GM23338 (cell line): ENCODE measurements around the gene PAX5. TPM values are rescaled to one million over a fixed set of nuclear protein-coding genes. Genes with fewer than 3 reads are reported as not detected.

Source experiments
- ATAC-seq: fragments of 200-7000 bp; cut with Tn5 transposase; 3 replicates; pipeline ENCODE4 v1.9.1; 2020
- DNase-seq: peaks from one replicate; pipeline ENCODE4 v3.0.0-alpha.2; 2015; ENCODE audit warnings: low spot score
- H2AFZ ChIP-seq: fragments of 200-600 bp; sonication (generic); 2 replicates; pipeline ENCODE4 v1.8.0; 2016; ENCODE audit warnings: antibody characterized with exemption, mild to moderate bottlenecking, moderate library complexity
- H3F3A ChIP-seq: fragments of 200-600 bp; sonication (generic); replicated peaks from 2 replicates; pipeline ENCODE4 v1.8.0; 2017; ENCODE audit warnings: antibody characterized with exemption, mixed run types, low read depth
- H3K27ac ChIP-seq: fragments of 200-600 bp; sonication (generic); 2 replicates; pipeline ENCODE4 v1.6.1; 2016; ENCODE audit warnings: low read depth
- H3K27me3 ChIP-seq: fragments of 200-600 bp; sonication (generic); 2 replicates; pipeline ENCODE4 v1.8.0; 2016; ENCODE audit warnings: mild to moderate bottlenecking, mixed run types, moderate library complexity; ENCODE audit not compliant: insufficient read depth
- H3K36me3 ChIP-seq: fragments of 200-600 bp; sonication (generic); 2 replicates; pipeline ENCODE4 v1.8.0; 2016; ENCODE audit warnings: mild to moderate bottlenecking; ENCODE audit not compliant: insufficient read depth
- H3K4me1 ChIP-seq: fragments of 200-600 bp; sonication (generic); 2 replicates; pipeline ENCODE4 v1.8.0; 2016; ENCODE audit warnings: mild to moderate bottlenecking, moderate library complexity; ENCODE audit not compliant: insufficient read depth
- H3K4me2 ChIP-seq: fragments of 200-600 bp; sonication (generic); 2 replicates; pipeline ENCODE4 v1.7.1; 2017; ENCODE audit warnings: mixed run types
- H3K4me3 ChIP-seq: fragments of 200-600 bp; sonication (generic); 2 replicates; pipeline ENCODE4 v1.6.1; 2016; ENCODE audit warnings: mixed run types
- H3K79me2 ChIP-seq: fragments of 200-600 bp; sonication (generic); replicated peaks from 2 replicates; pipeline ENCODE4 v1.8.0; 2017; ENCODE audit warnings: mild to moderate bottlenecking; ENCODE audit not compliant: insufficient read depth
- H3K9me2 ChIP-seq: fragments of 200-600 bp; sonication (generic); 2 replicates; pipeline ENCODE4 v1.8.0; 2017; ENCODE audit not compliant: insufficient read depth
- H4K20me1 ChIP-seq: fragments of 200-600 bp; sonication (generic); replicated peaks from 2 replicates; pipeline ENCODE4 v1.8.0; 2017; ENCODE audit warnings: mild to moderate bottlenecking; ENCODE audit not compliant: insufficient read depth
- H3K27ac Mint-ChIP-seq: 2 replicates; pipeline ENCODE4 v1.8.0; 2020; ENCODE audit warnings: inconsistent platforms, mild to moderate bottlenecking, moderate library complexity, mixed read lengths
- H3K27me3 Mint-ChIP-seq: 3 replicates; pipeline ENCODE4 v1.8.0; 2022; ENCODE audit warnings: low read depth, mild to moderate bottlenecking, moderate library complexity, mixed read lengths, inconsistent platforms; ENCODE audit not compliant: insufficient read depth, poor library complexity
- H3K36me3 Mint-ChIP-seq: 3 replicates; pipeline ENCODE4 v1.8.0; 2021; ENCODE audit warnings: low read depth, mild to moderate bottlenecking, inconsistent platforms, moderate library complexity, mixed read lengths
- H3K4me1 Mint-ChIP-seq: 3 replicates; pipeline ENCODE4 v1.8.0; 2020; ENCODE audit warnings: mild to moderate bottlenecking, inconsistent platforms, mixed read lengths
- H3K4me3 Mint-ChIP-seq: 3 replicates; pipeline ENCODE4 v1.8.0; 2021; ENCODE audit warnings: moderate library complexity, mild to moderate bottlenecking, inconsistent platforms, mixed read lengths
- H3K9me3 Mint-ChIP-seq: 3 replicates; pipeline ENCODE4 v1.8.0; 2020; ENCODE audit warnings: moderate library complexity, mild to moderate bottlenecking, inconsistent platforms, mixed read lengths
- CREB1 ChIP-seq: fragments of 250-450 bp; sonication (Bioruptor Pico); IDR thresholded peaks from 2 replicates; pipeline ENCODE4 v1.5.0; 2020; ENCODE audit warnings: low read depth, mild to moderate bottlenecking, moderate library complexity
- CTCF ChIP-seq, 2 experiments: fragments of 200-600 bp in 1 of 2; sonication (generic) in 1 of 2; conservative IDR thresholded peaks; 2 replicates each; pipeline versions ENCODE4 v1.5.1 to v1.6.1; 2016 to 2017; ENCODE audit warnings: antibody characterized with exemption in 2 of 2, low read depth in 2 of 2, mild to moderate bottlenecking in 2 of 2, moderate library complexity in 1 of 2
- ETS1 ChIP-seq: IDR thresholded peaks from 2 replicates; pipeline ENCODE4 v1.6.1; 2016; ENCODE audit warnings: antibody characterized with exemption
- EZH2 ChIP-seq: fragments of 200-600 bp; sonication (generic); IDR thresholded peaks from one replicate; pipeline ENCODE4 v1.8.0; 2017; ENCODE audit warnings: antibody characterized with exemption, mild to moderate bottlenecking, low read depth; ENCODE audit not compliant: unreplicated experiment
- EZH2phosphoT487 ChIP-seq: fragments of 200-600 bp; sonication (generic); IDR thresholded peaks from one replicate; pipeline ENCODE4 v1.8.1; 2018; ENCODE audit warnings: antibody characterized with exemption; ENCODE audit not compliant: unreplicated experiment
- JUNB ChIP-seq: IDR thresholded peaks from one replicate; pipeline ENCODE4 v1.6.1; 2016; ENCODE audit warnings: antibody characterized with exemption; ENCODE audit not compliant: unreplicated experiment
- NANOG ChIP-seq: IDR thresholded peaks from 2 replicates; pipeline ENCODE4 v1.6.1; 2016; ENCODE audit warnings: antibody characterized with exemption, borderline replicate concordance
- POLR2AphosphoS5 ChIP-seq: IDR thresholded peaks from 2 replicates; pipeline ENCODE4 v1.6.1; 2016; ENCODE audit warnings: antibody characterized with exemption, low read depth
- STAT1 ChIP-seq: IDR thresholded peaks from one replicate; pipeline ENCODE4 v1.6.1; 2016; ENCODE audit warnings: antibody characterized with exemption; ENCODE audit not compliant: unreplicated experiment
- ZNF114 ChIP-seq: fragments of 250-450 bp; sonication (Bioruptor Pico); IDR thresholded peaks from 2 replicates; pipeline ENCODE4 v1.5.0; 2020; ENCODE audit warnings: mild to moderate bottlenecking, moderate library complexity
- ZNF331 ChIP-seq: fragments of 250-450 bp; sonication (Bioruptor Pico); IDR thresholded peaks from 2 replicates; pipeline ENCODE4 v1.5.0; 2020; ENCODE audit warnings: low read depth, mild to moderate bottlenecking, moderate library complexity
- polyA plus RNA-seq: library from polyadenylated mRNA; unstranded; fragments of >200 nt; fragmentation: Nextera tagmentation; extraction: Ambion mirVana; gene quantifications from 2 replicates; pipeline ENCODE4 v1.2.1, GENCODE V29; 2016
- total RNA-seq: library from RNA; depleted of rRNA; stranded (reverse); fragments of >200 nt; shearing (Covaris generic); gene quantifications from 2 replicates; pipeline ENCODE4 v1.2.3, GENCODE V29; 2014
- TF ChIP-seq, protein P1 (sequence below): fragments of 250-450 bp; sonication (Bioruptor Pico); IDR thresholded peaks from 2 replicates; pipeline ENCODE4 v1.5.0; 2020; ENCODE audit warnings: mild to moderate bottlenecking, moderate library complexity
- TF ChIP-seq, protein P2 (sequence below): IDR thresholded peaks from one replicate; pipeline ENCODE4 v1.6.1; 2018; ENCODE audit warnings: antibody characterized with exemption; ENCODE audit not compliant: unreplicated experiment

Gene PAX5
- total and polyA plus RNA-seq, 2 experiments from 2014 or later: 0.17 to 0.60 TPM

- H4K20me1 ChIP-seq: no peaks in the 10 kb centered on the region
- TF ChIP-seq POLR2AphosphoS5 (no peak), CTCF (conservative IDR thresholded peaks at IDR 0.05; ENCODE audit: low read depth in 2 of 2) (no peak), EZH2phosphoT487 (no peak), EZH2 (no peak), ZNF331 (CRISPR knock-in tag) (no peak), ZNF114 (CRISPR knock-in tag) (no peak), ETS1 (no peak), STAT1 (no peak), NANOG (no peak), JUNB (no peak), CREB1 (CRISPR knock-in tag) (no peak)
- TF ChIP-seq, protein P1, sequence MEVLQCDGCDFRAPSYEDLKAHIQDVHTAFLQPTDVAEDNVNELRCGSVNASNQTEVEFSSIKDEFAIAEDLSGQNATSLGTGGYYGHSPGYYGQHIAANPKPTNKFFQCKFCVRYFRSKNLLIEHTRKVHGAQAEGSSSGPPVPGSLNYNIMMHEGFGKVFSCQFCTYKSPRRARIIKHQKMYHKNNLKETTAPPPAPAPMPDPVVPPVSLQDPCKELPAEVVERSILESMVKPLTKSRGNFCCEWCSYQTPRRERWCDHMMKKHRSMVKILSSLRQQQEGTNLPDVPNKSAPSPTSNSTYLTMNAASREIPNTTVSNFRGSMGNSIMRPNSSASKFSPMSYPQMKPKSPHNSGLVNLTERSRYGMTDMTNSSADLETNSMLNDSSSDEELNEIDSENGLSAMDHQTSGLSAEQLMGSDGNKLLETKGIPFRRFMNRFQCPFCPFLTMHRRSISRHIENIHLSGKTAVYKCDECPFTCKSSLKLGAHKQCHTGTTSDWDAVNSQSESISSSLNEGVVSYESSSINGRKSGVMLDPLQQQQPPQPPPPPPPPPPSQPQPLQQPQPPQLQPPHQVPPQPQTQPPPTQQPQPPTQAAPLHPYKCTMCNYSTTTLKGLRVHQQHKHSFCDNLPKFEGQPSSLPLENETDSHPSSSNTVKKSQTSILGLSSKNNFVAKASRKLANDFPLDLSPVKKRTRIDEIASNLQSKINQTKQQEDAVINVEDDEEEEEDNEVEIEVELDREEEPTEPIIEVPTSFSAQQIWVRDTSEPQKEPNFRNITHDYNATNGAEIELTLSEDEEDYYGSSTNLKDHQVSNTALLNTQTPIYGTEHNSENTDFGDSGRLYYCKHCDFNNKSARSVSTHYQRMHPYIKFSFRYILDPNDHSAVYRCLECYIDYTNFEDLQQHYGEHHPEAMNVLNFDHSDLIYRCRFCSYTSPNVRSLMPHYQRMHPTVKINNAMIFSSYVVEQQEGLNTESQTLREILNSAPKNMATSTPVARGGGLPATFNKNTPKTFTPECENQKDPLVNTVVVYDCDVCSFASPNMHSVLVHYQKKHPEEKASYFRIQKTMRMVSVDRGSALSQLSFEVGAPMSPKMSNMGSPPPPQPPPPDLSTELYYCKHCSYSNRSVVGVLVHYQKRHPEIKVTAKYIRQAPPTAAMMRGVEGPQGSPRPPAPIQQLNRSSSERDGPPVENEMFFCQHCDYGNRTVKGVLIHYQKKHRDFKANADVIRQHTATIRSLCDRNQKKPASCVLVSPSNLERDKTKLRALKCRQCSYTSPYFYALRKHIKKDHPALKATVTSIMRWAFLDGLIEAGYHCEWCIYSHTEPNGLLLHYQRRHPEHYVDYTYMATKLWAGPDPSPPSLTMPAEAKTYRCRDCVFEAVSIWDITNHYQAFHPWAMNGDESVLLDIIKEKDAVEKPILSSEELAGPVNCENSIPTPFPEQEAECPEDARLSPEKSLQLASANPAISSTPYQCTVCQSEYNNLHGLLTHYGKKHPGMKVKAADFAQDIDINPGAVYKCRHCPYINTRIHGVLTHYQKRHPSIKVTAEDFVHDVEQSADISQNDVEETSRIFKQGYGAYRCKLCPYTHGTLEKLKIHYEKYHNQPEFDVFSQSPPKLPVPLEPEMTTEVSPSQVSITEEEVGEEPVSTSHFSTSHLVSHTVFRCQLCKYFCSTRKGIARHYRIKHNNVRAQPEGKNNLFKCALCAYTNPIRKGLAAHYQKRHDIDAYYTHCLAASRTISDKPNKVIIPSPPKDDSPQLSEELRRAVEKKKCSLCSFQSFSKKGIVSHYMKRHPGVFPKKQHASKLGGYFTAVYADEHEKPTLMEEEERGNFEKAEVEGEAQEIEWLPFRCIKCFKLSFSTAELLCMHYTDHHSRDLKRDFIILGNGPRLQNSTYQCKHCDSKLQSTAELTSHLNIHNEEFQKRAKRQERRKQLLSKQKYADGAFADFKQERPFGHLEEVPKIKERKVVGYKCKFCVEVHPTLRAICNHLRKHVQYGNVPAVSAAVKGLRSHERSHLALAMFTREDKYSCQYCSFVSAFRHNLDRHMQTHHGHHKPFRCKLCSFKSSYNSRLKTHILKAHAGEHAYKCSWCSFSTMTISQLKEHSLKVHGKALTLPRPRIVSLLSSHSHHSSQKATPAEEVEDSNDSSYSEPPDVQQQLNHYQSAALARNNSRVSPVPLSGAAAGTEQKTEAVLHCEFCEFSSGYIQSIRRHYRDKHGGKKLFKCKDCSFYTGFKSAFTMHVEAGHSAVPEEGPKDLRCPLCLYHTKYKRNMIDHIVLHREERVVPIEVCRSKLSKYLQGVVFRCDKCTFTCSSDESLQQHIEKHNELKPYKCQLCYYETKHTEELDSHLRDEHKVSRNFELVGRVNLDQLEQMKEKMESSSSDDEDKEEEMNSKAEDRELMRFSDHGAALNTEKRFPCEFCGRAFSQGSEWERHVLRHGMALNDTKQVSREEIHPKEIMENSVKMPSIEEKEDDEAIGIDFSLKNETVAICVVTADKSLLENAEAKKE (CRISPR knock-in tag): no peak
- TF ChIP-seq, protein P2, sequence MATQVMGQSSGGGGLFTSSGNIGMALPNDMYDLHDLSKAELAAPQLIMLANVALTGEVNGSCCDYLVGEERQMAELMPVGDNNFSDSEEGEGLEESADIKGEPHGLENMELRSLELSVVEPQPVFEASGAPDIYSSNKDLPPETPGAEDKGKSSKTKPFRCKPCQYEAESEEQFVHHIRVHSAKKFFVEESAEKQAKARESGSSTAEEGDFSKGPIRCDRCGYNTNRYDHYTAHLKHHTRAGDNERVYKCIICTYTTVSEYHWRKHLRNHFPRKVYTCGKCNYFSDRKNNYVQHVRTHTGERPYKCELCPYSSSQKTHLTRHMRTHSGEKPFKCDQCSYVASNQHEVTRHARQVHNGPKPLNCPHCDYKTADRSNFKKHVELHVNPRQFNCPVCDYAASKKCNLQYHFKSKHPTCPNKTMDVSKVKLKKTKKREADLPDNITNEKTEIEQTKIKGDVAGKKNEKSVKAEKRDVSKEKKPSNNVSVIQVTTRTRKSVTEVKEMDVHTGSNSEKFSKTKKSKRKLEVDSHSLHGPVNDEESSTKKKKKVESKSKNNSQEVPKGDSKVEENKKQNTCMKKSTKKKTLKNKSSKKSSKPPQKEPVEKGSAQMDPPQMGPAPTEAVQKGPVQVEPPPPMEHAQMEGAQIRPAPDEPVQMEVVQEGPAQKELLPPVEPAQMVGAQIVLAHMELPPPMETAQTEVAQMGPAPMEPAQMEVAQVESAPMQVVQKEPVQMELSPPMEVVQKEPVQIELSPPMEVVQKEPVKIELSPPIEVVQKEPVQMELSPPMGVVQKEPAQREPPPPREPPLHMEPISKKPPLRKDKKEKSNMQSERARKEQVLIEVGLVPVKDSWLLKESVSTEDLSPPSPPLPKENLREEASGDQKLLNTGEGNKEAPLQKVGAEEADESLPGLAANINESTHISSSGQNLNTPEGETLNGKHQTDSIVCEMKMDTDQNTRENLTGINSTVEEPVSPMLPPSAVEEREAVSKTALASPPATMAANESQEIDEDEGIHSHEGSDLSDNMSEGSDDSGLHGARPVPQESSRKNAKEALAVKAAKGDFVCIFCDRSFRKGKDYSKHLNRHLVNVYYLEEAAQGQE: no peak
- H3K9me2 ChIP-seq: no peaks in the 10 kb centered on the region
- Mint-ChIP-seq H3K4me3 (no peak overlapping the region), H3K4me1 (peaks cover 4% of the 10 kb centered on the region), H3K27me3 (peaks cover 17% of the 10 kb centered on the region), H3K36me3 (no peaks in the 10 kb centered on the region), H3K27ac (no peak overlapping the region), H3K9me3 (no peaks in the 10 kb centered on the region)
- no peaks in the 10 kb centered on the region for H3F3A ChIP-seq
- DNase-seq (no peak), ATAC-seq (no peak)
- no peaks in the 10 kb centered on the region for H3K79me2 ChIP-seq
- no peak overlapping the region for H3K27ac ChIP-seq
- no peaks in the 10 kb centered on the region for H3K36me3 ChIP-seq
- no peak overlapping the region for H3K4me3 ChIP-seq
- no peaks in the 10 kb centered on the region for H3K4me1 ChIP-seq
- no peak overlapping the region for H2AFZ ChIP-seq
- no peak overlapping the region for H3K4me2 ChIP-seq
- H3K27me3 ChIP-seq: no peaks in the 10 kb centered on the region
Observed at GRCh38 chr9:36967997-36968396, 66.1 kb downstream of the PAX5 start.
